SU-DHL-6 (cell line): ENCODE measurements around the gene SLC27A5.
A peak's percentile ranks its signal among the peaks of the same experiment; 100 is the strongest.

Experiments
- H2AFZ ChIP-seq: fragments of 200-600 bp; sonication (generic); 2 replicates; pipeline ENCODE4 v1.6.1; 2014; ENCODE audit warnings: low read depth, mild to moderate bottlenecking, moderate library complexity, mixed read lengths, antibody characterized with exemption, low read length; ENCODE audit not compliant: severe bottlenecking
- H3F3A ChIP-seq: fragments of 200-600 bp; shearing (Covaris generic); 2 replicates; pipeline ENCODE4 v1.6.0; 2016; ENCODE audit warnings: antibody characterized with exemption, mild to moderate bottlenecking; ENCODE audit not compliant: insufficient read depth
- H3K27ac ChIP-seq: fragments of 200-600 bp; sonication (generic); 2 replicates; pipeline ENCODE4 v1.5.1; 2016; ENCODE audit warnings: low read depth, mild to moderate bottlenecking, low read length, moderate library complexity, mixed read lengths
- H3K27me3 ChIP-seq: fragments of 200-600 bp; sonication (generic), shearing (Covaris generic); 2 replicates; pipeline ENCODE4 v1.6.0; 2014; ENCODE audit warnings: mild to moderate bottlenecking, low read length
- H3K36me3 ChIP-seq: fragments of 200-600 bp; sonication (generic); 2 replicates; pipeline ENCODE4 v1.6.1; 2014; ENCODE audit warnings: mild to moderate bottlenecking, low read length, mixed read lengths
- H3K4me2 ChIP-seq: fragments of 300-600, 200-600 bp; shearing (Covaris generic), sonication (generic); 2 replicates; pipeline ENCODE4 v1.6.0; 2014; ENCODE audit warnings: low read length, low read depth, mild to moderate bottlenecking; ENCODE audit not compliant: poor library complexity, severe bottlenecking
- H3K4me3 ChIP-seq: fragments of 200-600 bp; sonication (generic); 2 replicates; pipeline ENCODE4 v1.5.1; 2014; ENCODE audit warnings: antibody characterized with exemption, low read length, mild to moderate bottlenecking, mixed read lengths; ENCODE audit not compliant: insufficient read depth, poor library complexity, severe bottlenecking
- H3K79me2 ChIP-seq: fragments of 200-600 bp; sonication (generic); 2 replicates; pipeline ENCODE4 v1.6.1; 2014; ENCODE audit warnings: mild to moderate bottlenecking, low read length, moderate library complexity; ENCODE audit not compliant: insufficient read depth
- H3K9ac ChIP-seq: fragments of 200-600 bp; sonication (generic); 2 replicates; pipeline ENCODE4 v1.7.0; 2014; ENCODE audit warnings: mild to moderate bottlenecking, low read length
- H3K9me2 ChIP-seq: fragments of 200-600 bp; sonication (generic); replicated peaks from 2 replicates; pipeline ENCODE4 v1.6.1; 2014; ENCODE audit warnings: low read length; ENCODE audit not compliant: insufficient read depth
- H3K9me3 ChIP-seq: fragments of 200-600 bp; sonication (generic); 2 replicates; pipeline ENCODE4 v1.6.1; 2014; ENCODE audit warnings: low read length, mixed read lengths; ENCODE audit not compliant: insufficient read depth
- H4K20me1 ChIP-seq: fragments of 200-600 bp; sonication (generic); 2 replicates; pipeline ENCODE4 v1.6.1; 2014; ENCODE audit warnings: low read depth, mild to moderate bottlenecking, antibody characterized with exemption, low read length, moderate library complexity, mixed read lengths
- EZH2phosphoT487 ChIP-seq: fragments of 200-600 bp; sonication (generic), shearing (Covaris generic); conservative IDR thresholded peaks from 2 replicates; pipeline ENCODE4 v1.6.1; 2018; ENCODE audit warnings: mild to moderate bottlenecking, antibody characterized with exemption, low read length, moderate library complexity, mixed read lengths
- TF ChIP-seq, protein P1 (sequence below): fragments of 200-600 bp; sonication (generic); IDR thresholded peaks from one replicate; pipeline ENCODE4 v1.5.1; 2017; ENCODE audit warnings: antibody characterized with exemption, mild to moderate bottlenecking, low read length, moderate library complexity; ENCODE audit not compliant: insufficient read depth, poor library complexity, severe bottlenecking

Gene SLC27A5

GRCh38 chr19:58511353-58512208, at the start of gene SLC27A5:
Gene SLC27A5, minus strand, starts transcription at chr19:58511992. Its CDS starts 37 bp downstream, at chr19:58511955.
- H3K4me3 ChIP-seq, result no peak within 1 kb of the TSS
- no peak within 1 kb of the TSS for H3K27ac ChIP-seq
- H3K9me3 ChIP-seq, result no peaks in the 10 kb centered on the region
- no peaks in the 10 kb centered on the region for H3K36me3 ChIP-seq
- no peak within 1 kb of the TSS for H3K4me2 ChIP-seq
- no peaks in the 10 kb centered on the region for H4K20me1 ChIP-seq
- H3K9ac ChIP-seq, result no peak within 1 kb of the TSS
- TF ChIP-seq EZH2phosphoT487, result no peak
- TF ChIP-seq, protein P1, sequence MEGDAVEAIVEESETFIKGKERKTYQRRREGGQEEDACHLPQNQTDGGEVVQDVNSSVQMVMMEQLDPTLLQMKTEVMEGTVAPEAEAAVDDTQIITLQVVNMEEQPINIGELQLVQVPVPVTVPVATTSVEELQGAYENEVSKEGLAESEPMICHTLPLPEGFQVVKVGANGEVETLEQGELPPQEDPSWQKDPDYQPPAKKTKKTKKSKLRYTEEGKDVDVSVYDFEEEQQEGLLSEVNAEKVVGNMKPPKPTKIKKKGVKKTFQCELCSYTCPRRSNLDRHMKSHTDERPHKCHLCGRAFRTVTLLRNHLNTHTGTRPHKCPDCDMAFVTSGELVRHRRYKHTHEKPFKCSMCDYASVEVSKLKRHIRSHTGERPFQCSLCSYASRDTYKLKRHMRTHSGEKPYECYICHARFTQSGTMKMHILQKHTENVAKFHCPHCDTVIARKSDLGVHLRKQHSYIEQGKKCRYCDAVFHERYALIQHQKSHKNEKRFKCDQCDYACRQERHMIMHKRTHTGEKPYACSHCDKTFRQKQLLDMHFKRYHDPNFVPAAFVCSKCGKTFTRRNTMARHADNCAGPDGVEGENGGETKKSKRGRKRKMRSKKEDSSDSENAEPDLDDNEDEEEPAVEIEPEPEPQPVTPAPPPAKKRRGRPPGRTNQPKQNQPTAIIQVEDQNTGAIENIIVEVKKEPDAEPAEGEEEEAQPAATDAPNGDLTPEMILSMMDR, result no peak
- no peaks in the 10 kb centered on the region for H3F3A ChIP-seq
- H3K79me2 ChIP-seq, result peaks cover 8% of the 10 kb centered on the region
- no peaks in the 10 kb centered on the region for H3K27me3 ChIP-seq
- H3K9me2 ChIP-seq, result no peaks in the 10 kb centered on the region
- H2AFZ ChIP-seq, result no peak within 1 kb of the TSS

- Histone ChIP-seq H4K20me1 (no peaks in the 10 kb centered on the region), H3K9me2 (no peaks in the 10 kb centered on the region), H3K27me3 (no peaks in the 10 kb centered on the region), H3K79me2 (peaks cover 23% of the 10 kb centered on the region), H3K27ac (no peak overlapping the region), H3K9me3 (no peaks in the 10 kb centered on the region), H3K36me3 (no peaks in the 10 kb centered on the region), H2AFZ (no peak overlapping the region), H3K9ac (no peak overlapping the region), H3F3A (peaks cover 43% of the 10 kb centered on the region), H3K4me3 (no peak overlapping the region), H3K4me2 (no peak overlapping the region)
- TF ChIP-seq, protein P1, result no peak
- no peak for TF ChIP-seq EZH2phosphoT487
Observed at GRCh38 chr19:58560921-58561320, 49.1 kb upstream of the SLC27A5 start.

- Histone ChIP-seq H3K9ac (peak overlapping the region; percentile 89), H3K79me2 (peaks cover 23% of the 10 kb centered on the region), H3F3A (peaks cover 49% of the 10 kb centered on the region), H3K4me3 (peak overlapping the region; percentile 64), H3K9me3 (no peaks in the 10 kb centered on the region), H3K4me2 (peak overlapping the region; percentile 77), H3K27ac (peak overlapping the region; percentile 95), H3K36me3 (no peaks in the 10 kb centered on the region), H2AFZ (no peak overlapping the region), H3K9me2 (no peaks in the 10 kb centered on the region), H4K20me1 (no peaks in the 10 kb centered on the region), H3K27me3 (no peaks in the 10 kb centered on the region)
- TF ChIP-seq EZH2phosphoT487, result no peak
- TF ChIP-seq, protein P1, result no peak
Observed at GRCh38 chr19:58560007-58560887, 48.5 kb upstream of the SLC27A5 start.
